Thoracic aorta (tissue), 2 donors: ENCODE results near the gene ITGB1BP2. TPM values are rescaled to one million over a fixed set of nuclear protein-coding genes. Genes with fewer than 3 reads are reported as not detected.
"Not testable (repeated sequence)": the region's sequence is repeated elsewhere in the genome, so short reads cannot be mapped to it uniquely, and the experiment has no call there.

ENCODE experiments used
- ATAC-seq: fragments of 150-250 bp; one replicate; pipeline ENCODE4 v1.8.0; 2017; ENCODE audit warnings: low read depth; ENCODE audit not compliant: insufficient number of reproducible peaks, low FRiP score
- DNase-seq: peaks from one replicate; pipeline ENCODE4 v3.0.0-alpha.2; 2020; ENCODE audit warnings: low spot score
- H3K27ac ChIP-seq, 2 donors: fragments of 200-600 bp; sonication (generic); 1 replicate in 1 of 2; 2 replicates in 1 of 2; pipeline ENCODE4 v1.5.1; 2016; ENCODE audit warnings: mild to moderate bottlenecking in 2 of 2, moderate library complexity in 2 of 2
- H3K27me3 ChIP-seq: fragments of 200-600 bp; sonication (generic); replicated peaks from 2 replicates; pipeline ENCODE4 v1.6.0; 2016; ENCODE audit warnings: mild to moderate bottlenecking; ENCODE audit not compliant: insufficient read depth
- H3K36me3 ChIP-seq: fragments of 200-600 bp; sonication (generic); one replicate; pipeline ENCODE4 v1.5.1; 2016
- H3K4me1 ChIP-seq, 2 donors: fragments of 200-600 bp; sonication (generic); 1 replicate in 1 of 2; 2 replicates in 1 of 2; pipeline versions ENCODE4 v1.5.1 to v1.6.0; 2016; ENCODE audit warnings: low read depth in 2 of 2, mild to moderate bottlenecking in 1 of 2; ENCODE audit not compliant: control insufficient read depth in 1 of 2
- H3K4me3 ChIP-seq: fragments of 200-600 bp; sonication (generic); 2 replicates; pipeline ENCODE4 v1.5.1; 2016; ENCODE audit warnings: mild to moderate bottlenecking
- H3K9me3 ChIP-seq: fragments of 200-600 bp; sonication (generic); 2 replicates; pipeline ENCODE4 v1.5.1; 2016
- total RNA-seq, 2 donors: library from RNA; depleted of rRNA; stranded (reverse); fragments of >200 nt; gene quantifications; one replicate each; pipeline versions ENCODE4 v1.1.0 to v1.2.3, GENCODE V29; 2016
- TF ChIP-seq, protein P1 (sequence below): fragments of 200-600 bp; sonication (generic); IDR thresholded peaks from one replicate; pipeline ENCODE4 v1.5.1; 2019; ENCODE audit warnings: antibody characterized with exemption

Gene ITGB1BP2
- total RNA-seq, 2 donors from 2014 or later, result 18.5 to 52.6 TPM

DNA sequence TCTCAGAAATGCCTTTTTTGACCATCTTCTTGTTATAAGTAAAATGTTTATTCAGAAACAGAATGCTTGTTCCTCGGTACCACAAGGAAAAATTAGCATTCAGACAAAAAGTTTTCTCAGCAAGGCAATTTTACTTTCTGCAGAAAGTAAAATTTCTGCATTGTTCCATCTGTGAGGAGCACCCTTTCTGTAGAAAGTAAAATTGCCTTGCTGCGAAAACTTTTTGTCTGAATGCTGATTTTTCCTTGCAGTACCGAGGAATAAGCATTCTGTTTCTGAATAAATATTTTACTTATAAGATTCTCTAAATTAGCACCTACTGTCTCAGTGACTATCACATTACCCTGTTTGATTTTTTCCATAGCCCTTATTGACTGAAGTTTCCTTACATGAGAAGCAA is 24.8 kb downstream of the ITGB1BP2 start:
- no peak for DNase-seq
- no peak for ATAC-seq
- Histone ChIP-seq H3K36me3 (no peaks in the 10 kb centered on the region), H3K27ac (no peak overlapping the region), H3K9me3 (no peaks in the 10 kb centered on the region), H3K27me3 (no peaks in the 10 kb centered on the region), H3K4me3 (no peak overlapping the region), H3K4me1 (no peaks in the 10 kb centered on the region)
- TF ChIP-seq, protein P1, sequence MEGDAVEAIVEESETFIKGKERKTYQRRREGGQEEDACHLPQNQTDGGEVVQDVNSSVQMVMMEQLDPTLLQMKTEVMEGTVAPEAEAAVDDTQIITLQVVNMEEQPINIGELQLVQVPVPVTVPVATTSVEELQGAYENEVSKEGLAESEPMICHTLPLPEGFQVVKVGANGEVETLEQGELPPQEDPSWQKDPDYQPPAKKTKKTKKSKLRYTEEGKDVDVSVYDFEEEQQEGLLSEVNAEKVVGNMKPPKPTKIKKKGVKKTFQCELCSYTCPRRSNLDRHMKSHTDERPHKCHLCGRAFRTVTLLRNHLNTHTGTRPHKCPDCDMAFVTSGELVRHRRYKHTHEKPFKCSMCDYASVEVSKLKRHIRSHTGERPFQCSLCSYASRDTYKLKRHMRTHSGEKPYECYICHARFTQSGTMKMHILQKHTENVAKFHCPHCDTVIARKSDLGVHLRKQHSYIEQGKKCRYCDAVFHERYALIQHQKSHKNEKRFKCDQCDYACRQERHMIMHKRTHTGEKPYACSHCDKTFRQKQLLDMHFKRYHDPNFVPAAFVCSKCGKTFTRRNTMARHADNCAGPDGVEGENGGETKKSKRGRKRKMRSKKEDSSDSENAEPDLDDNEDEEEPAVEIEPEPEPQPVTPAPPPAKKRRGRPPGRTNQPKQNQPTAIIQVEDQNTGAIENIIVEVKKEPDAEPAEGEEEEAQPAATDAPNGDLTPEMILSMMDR, result no peak

DNA sequence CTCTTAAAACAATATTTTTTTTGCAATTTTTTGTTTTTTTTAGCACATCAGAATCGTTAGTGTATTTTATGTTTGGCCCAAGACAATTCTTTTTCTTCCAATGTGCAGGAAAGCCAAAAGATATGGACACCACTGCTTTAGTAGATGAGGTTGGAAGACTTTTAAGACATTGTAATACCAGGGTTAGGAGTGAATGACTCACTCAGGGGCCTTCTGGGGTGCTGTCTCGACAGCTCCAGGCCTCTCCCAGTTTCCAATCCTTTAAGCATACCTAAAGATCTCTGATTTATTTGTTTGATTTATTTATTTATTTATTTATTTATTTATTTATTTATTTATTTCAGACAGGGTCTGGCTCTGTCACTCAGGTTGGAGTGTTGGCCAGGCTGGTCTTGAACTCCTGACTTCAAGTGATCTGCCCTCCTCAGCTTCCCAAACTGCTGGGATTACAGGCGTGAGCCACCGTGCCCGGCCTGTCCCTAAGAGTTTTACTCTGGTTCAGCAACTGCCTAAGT is 47.7 kb downstream of the ITGB1BP2 start:
- DNase-seq, H3K27me3 ChIP-seq, ATAC-seq: not testable (repeated sequence)

DNA sequence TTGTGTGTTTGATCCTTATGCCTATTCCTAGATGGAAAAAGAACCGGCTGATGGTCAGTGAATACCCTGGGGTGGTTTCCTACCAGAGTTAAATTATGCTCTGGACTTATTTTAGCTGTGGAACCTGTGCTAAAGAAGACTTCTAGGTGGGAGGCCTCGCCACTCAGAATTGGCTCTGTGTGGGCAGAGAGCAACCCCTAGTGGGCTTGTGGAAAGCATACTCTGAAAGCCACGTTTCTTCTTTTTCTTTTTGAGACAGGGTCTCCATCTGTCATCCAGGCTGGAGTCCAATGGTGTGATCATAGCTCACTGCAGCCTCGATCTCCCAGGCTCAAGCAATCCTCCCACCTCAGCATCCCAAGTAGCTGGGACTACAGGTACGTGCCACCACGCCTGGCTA is 48.3 kb downstream of the ITGB1BP2 start:
- not testable (repeated sequence) for ATAC-seq, H3K4me3 ChIP-seq, H3K27me3 ChIP-seq, H3K36me3 ChIP-seq, H3K4me1 ChIP-seq, H3K27ac ChIP-seq, H3K9me3 ChIP-seq, DNase-seq

More for the DNA sequence above, 47.7 kb downstream of the ITGB1BP2 start:
- H3K4me1 ChIP-seq, H3K4me3 ChIP-seq, H3K36me3 ChIP-seq, H3K9me3 ChIP-seq, H3K27ac ChIP-seq: not testable (repeated sequence)

DNA sequence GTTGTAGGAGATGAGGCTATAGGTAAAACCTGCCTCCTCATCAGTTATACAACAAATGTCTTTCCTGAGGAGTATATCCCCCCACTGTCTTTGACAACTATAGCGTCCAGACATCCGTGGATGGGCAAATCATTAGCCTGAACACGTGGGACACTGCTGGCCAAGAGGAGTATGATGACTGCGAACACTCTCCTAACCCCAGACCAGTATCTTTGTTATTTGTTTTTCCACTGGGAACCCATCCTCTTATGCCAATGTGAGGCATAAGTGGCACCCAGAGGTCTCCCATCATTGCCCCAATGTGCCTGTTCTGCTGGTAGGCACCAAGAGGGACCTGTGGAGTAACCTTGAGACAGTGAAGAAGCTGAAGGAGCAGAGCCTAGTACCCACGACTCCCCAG is 50.9 kb downstream of the ITGB1BP2 start:
- not testable (repeated sequence) for ATAC-seq, DNase-seq

More for the DNA sequence above, 50.9 kb downstream of the ITGB1BP2 start:
- H3K9me3 ChIP-seq, H3K4me1 ChIP-seq, H3K27ac ChIP-seq, H3K4me3 ChIP-seq, H3K27me3 ChIP-seq, H3K36me3 ChIP-seq: not testable (repeated sequence)

Other genes starting within 250 kb of the ITGB1BP2 start
- 10 to 100 TPM; 33.9 to 62.1 TPM for gene SNX12, start 233.4 kb upstream of the ITGB1BP2 start, total RNA-seq
- gene FOXO4, start 205.9 kb upstream of the ITGB1BP2 start, total RNA-seq, result 10 to 100 TPM; 10.9 to 19.2 TPM
- gene CXorf65, start 195.0 kb upstream of the ITGB1BP2 start, total RNA-seq, result not detected
- gene IL2RG, start 190.2 kb upstream of the ITGB1BP2 start, total RNA-seq, result 10 to 100 TPM in 1 of 2 donors, 1 to 10 TPM in 1; 4.9 to 14.2 TPM
- 10 to 100 TPM; 22.9 to 48.8 TPM for gene MED12, start 183.2 kb upstream of the ITGB1BP2 start, total RNA-seq
- 1 to 10 TPM; 1.1 to 1.8 TPM for gene NLGN3, start 156.9 kb upstream of the ITGB1BP2 start, total RNA-seq
- not detected for gene GJB1, start 78.5 kb upstream of the ITGB1BP2 start, total RNA-seq
- gene ZMYM3, start 47.6 kb upstream of the ITGB1BP2 start, total RNA-seq, result 10 to 100 TPM; 14.7 to 21.9 TPM
- 100 to 1,000 TPM; 168 to 243 TPM for gene NONO, start 18.1 kb upstream of the ITGB1BP2 start, total RNA-seq
- 10 to 100 TPM; 38.0 to 81.0 TPM for gene TAF1, start 64.6 kb downstream of the ITGB1BP2 start, total RNA-seq
- 100 to 1,000 TPM; 196 to 258 TPM for gene OGT, start 231.4 kb downstream of the ITGB1BP2 start, total RNA-seq